ENCODE results near the gene PNLIPRP1. TPM values are rescaled to one million over a fixed set of nuclear protein-coding genes. Genes with fewer than 3 reads are reported as not detected.

Gene PNLIPRP1
- total RNA-seq, 1 experiment from 2014 or later = not detected

DNA sequence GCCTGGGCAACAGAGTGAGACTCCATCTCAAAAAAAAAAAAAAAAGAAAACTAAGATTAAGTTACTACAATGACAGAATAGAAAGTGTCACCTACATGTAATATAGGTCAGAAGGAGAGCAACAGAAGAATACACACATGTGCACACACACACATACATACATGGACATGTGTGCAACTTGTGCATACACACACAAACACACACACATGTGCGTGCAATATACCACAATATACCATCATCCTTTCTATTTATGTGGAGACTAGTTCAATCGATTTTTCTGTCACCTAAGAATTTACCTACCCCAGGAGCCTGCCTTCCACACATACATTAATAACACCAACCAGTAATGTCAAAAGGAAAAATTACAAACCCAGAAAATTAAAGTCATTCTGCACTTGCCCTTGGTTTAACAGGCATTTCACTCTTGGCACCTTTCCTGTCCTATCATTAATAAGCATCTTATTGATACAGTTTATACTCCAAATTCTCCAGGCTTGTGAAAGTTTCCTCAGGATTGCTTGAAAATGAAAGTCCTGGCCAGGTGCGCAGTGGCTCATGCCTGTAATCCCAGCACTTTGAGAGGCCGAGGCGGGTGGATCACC lies 2.5 kb downstream of the PNLIPRP1 start:
- Histone ChIP-seq H2AFZ (ENCODE audit: low read length) (no peak overlapping the region), H3K36me3 (ENCODE audit: insufficient read depth, low read length) (no peaks in the 10 kb centered on the region), H3K27me3 (ENCODE audit: low read length) (no peaks in the 10 kb centered on the region), H3K9me2 (replicated peaks; ENCODE audit: insufficient read depth, low read length) (no peaks in the 10 kb centered on the region), H3K27ac (ENCODE audit: low read length) (no peak overlapping the region), H3K4me3 (ENCODE audit: low read length) (no peak overlapping the region), H4K20me1 (ENCODE audit: insufficient read depth, low read depth, low read length) (no peaks in the 10 kb centered on the region), H3K79me2 (ENCODE audit: low read length) (no peaks in the 10 kb centered on the region), H3K4me2 (ENCODE audit: low read depth, low read length, poor library complexity, severe bottlenecking) (no peak overlapping the region), H3K9ac (ENCODE audit: low read length) (no peak overlapping the region), H3K9me3 (ENCODE audit: low read length) (no peaks in the 10 kb centered on the region), H3K4me1 (ENCODE audit: low read length) (no peaks in the 10 kb centered on the region)
- no peak for DNase-seq

DNA sequence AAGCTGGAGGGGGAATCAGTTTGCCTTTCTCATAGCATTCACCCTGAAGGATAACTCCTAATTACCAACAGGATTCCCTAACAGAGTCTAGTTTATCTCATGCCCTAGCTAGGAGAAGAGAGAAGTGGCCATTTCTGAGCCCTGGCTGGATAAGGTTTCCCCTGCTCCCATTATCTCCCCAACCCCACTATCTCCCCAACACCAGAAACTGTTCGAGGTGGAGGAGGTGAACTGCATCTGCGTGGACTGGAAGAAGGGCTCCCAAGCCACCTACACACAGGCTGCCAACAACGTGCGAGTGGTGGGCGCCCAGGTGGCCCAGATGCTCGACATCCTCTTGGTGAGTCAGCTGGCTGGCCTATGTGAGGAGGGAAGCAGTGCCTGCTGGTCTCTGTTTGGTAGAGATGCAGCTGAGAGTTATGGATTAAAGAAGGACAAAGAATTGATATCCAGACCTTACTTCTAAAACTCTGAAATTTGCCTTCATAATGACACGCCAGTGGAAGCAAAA lies 3.8 kb downstream of the PNLIPRP1 start:
- no peaks in the 10 kb centered on the region for H3K9me3 ChIP-seq (ENCODE audit: low read length)
- no peaks in the 10 kb centered on the region for H3K4me1 ChIP-seq (ENCODE audit: low read length)
- H2AFZ ChIP-seq (ENCODE audit: low read length) = no peak overlapping the region
- no peaks in the 10 kb centered on the region for H4K20me1 ChIP-seq (ENCODE audit: insufficient read depth, low read depth, low read length)
- no peaks in the 10 kb centered on the region for H3K36me3 ChIP-seq (ENCODE audit: insufficient read depth, low read length)
- H3K27me3 ChIP-seq (ENCODE audit: low read length) = no peaks in the 10 kb centered on the region
- H3K27ac ChIP-seq (ENCODE audit: low read length) = no peak overlapping the region
- no peak overlapping the region for H3K4me2 ChIP-seq (ENCODE audit: low read depth, low read length, poor library complexity, severe bottlenecking)
- H3K4me3 ChIP-seq (ENCODE audit: low read length) = no peak overlapping the region
- no peak for DNase-seq
- no peaks in the 10 kb centered on the region for H3K9me2 ChIP-seq (replicated peaks; ENCODE audit: insufficient read depth, low read length)
- no peak overlapping the region for H3K9ac ChIP-seq (ENCODE audit: low read length)
- no peaks in the 10 kb centered on the region for H3K79me2 ChIP-seq (ENCODE audit: low read length)

GRCh38 chr10:116596062-116596461 lies 5.3 kb downstream of the PNLIPRP1 start:
- Histone ChIP-seq H3K9me2 (replicated peaks; ENCODE audit: insufficient read depth, low read length) (no peaks in the 10 kb centered on the region), H3K4me1 (ENCODE audit: low read length) (no peaks in the 10 kb centered on the region), H3K79me2 (ENCODE audit: low read length) (no peaks in the 10 kb centered on the region), H3K9me3 (ENCODE audit: low read length) (no peaks in the 10 kb centered on the region), H3K27me3 (ENCODE audit: low read length) (no peaks in the 10 kb centered on the region), H2AFZ (ENCODE audit: low read length) (no peak overlapping the region), H3K36me3 (ENCODE audit: insufficient read depth, low read length) (no peaks in the 10 kb centered on the region), H3K27ac (ENCODE audit: low read length) (no peak overlapping the region), H4K20me1 (ENCODE audit: insufficient read depth, low read depth, low read length) (no peaks in the 10 kb centered on the region), H3K4me3 (ENCODE audit: low read length) (no peak overlapping the region), H3K4me2 (ENCODE audit: low read depth, low read length, poor library complexity, severe bottlenecking) (no peak overlapping the region), H3K9ac (ENCODE audit: low read length) (no peak overlapping the region)
- no peak for DNase-seq

DNA sequence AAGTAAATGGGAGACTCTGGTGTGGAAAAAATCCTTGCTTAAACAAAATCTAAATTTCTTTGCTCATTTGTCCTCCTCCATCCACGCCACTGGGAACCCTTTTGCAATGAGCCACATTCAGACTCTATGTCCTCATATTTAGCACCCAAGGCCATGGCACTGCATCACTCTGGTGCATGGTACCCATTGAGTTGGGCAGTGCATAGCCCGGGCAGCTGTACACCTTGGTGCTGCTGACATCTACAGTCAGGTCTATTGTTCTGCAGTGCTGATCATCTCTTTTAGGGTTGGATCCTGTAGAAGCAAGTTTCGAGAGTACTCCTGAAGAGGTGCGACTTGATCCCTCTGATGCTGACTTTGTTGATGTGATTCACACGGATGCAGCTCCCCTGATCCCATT lies 6.8 kb downstream of the PNLIPRP1 start:
- H2AFZ ChIP-seq (ENCODE audit: low read length) = no peak overlapping the region
- no peak overlapping the region for H3K27ac ChIP-seq (ENCODE audit: low read length)
- no peak overlapping the region for H3K4me2 ChIP-seq (ENCODE audit: low read depth, low read length, poor library complexity, severe bottlenecking)
- no peaks in the 10 kb centered on the region for H3K4me1 ChIP-seq (ENCODE audit: low read length)
- no peaks in the 10 kb centered on the region for H3K9me2 ChIP-seq (replicated peaks; ENCODE audit: insufficient read depth, low read length)
- no peak overlapping the region for H3K4me3 ChIP-seq (ENCODE audit: low read length)
- no peaks in the 10 kb centered on the region for H3K36me3 ChIP-seq (ENCODE audit: insufficient read depth, low read length)
- no peak overlapping the region for H3K9ac ChIP-seq (ENCODE audit: low read length)
- no peaks in the 10 kb centered on the region for H3K79me2 ChIP-seq (ENCODE audit: low read length)
- no peak for DNase-seq
- no peaks in the 10 kb centered on the region for H3K9me3 ChIP-seq (ENCODE audit: low read length)
- no peaks in the 10 kb centered on the region for H4K20me1 ChIP-seq (ENCODE audit: insufficient read depth, low read depth, low read length)
- H3K27me3 ChIP-seq (ENCODE audit: low read length) = no peaks in the 10 kb centered on the region

- H3K4me1 ChIP-seq (ENCODE audit: low read length) = no peaks in the 10 kb centered on the region
- no peak overlapping the region for H3K9ac ChIP-seq (ENCODE audit: low read length)
- no peaks in the 10 kb centered on the region for H3K36me3 ChIP-seq (ENCODE audit: insufficient read depth, low read length)
- DNase-seq = no peak
- H4K20me1 ChIP-seq (ENCODE audit: insufficient read depth, low read depth, low read length) = no peaks in the 10 kb centered on the region
- H3K79me2 ChIP-seq (ENCODE audit: low read length) = no peaks in the 10 kb centered on the region
- no peak overlapping the region for H2AFZ ChIP-seq (ENCODE audit: low read length)
- no peak overlapping the region for H3K4me3 ChIP-seq (ENCODE audit: low read length)
- H3K4me2 ChIP-seq (ENCODE audit: low read depth, low read length, poor library complexity, severe bottlenecking) = no peak overlapping the region
- no peaks in the 10 kb centered on the region for H3K9me3 ChIP-seq (ENCODE audit: low read length)
- H3K27me3 ChIP-seq (ENCODE audit: low read length) = no peaks in the 10 kb centered on the region
- H3K27ac ChIP-seq (ENCODE audit: low read length) = no peak overlapping the region
- H3K9me2 ChIP-seq (replicated peaks; ENCODE audit: insufficient read depth, low read length) = no peaks in the 10 kb centered on the region
Measured at GRCh38 chr10:116598329-116598728, 7.6 kb downstream of the PNLIPRP1 start.

DNA sequence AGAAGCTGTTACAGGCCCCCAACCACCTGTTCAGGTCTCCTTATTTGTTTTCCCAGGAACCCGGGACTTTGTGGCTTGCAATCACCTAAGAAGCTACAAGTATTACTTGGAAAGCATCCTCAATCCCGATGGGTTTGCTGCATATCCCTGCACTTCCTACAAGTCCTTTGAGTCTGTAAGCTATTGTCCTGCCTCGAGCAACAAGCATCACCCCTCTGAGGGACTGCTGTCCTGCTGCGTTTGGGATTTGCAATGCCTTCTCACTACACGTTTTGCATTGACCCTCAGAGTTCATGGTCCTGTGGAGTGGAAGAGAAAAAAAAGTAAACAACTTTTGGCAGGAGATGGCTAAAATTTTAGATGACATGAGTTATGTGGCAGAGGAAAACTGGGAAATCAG lies 9.2 kb downstream of the PNLIPRP1 start:
- Histone ChIP-seq H3K27me3 (ENCODE audit: low read length) (no peaks in the 10 kb centered on the region), H3K9ac (ENCODE audit: low read length) (no peak overlapping the region), H4K20me1 (ENCODE audit: insufficient read depth, low read depth, low read length) (no peaks in the 10 kb centered on the region), H3K36me3 (ENCODE audit: insufficient read depth, low read length) (no peaks in the 10 kb centered on the region), H3K79me2 (ENCODE audit: low read length) (no peaks in the 10 kb centered on the region), H3K4me1 (ENCODE audit: low read length) (no peaks in the 10 kb centered on the region), H3K9me2 (replicated peaks; ENCODE audit: insufficient read depth, low read length) (no peaks in the 10 kb centered on the region), H3K4me2 (ENCODE audit: low read depth, low read length, poor library complexity, severe bottlenecking) (no peak overlapping the region), H3K27ac (ENCODE audit: low read length) (no peak overlapping the region), H3K4me3 (ENCODE audit: low read length) (no peak overlapping the region), H3K9me3 (ENCODE audit: low read length) (no peaks in the 10 kb centered on the region), H2AFZ (ENCODE audit: low read length) (no peak overlapping the region)
- DNase-seq = no peak

DNA sequence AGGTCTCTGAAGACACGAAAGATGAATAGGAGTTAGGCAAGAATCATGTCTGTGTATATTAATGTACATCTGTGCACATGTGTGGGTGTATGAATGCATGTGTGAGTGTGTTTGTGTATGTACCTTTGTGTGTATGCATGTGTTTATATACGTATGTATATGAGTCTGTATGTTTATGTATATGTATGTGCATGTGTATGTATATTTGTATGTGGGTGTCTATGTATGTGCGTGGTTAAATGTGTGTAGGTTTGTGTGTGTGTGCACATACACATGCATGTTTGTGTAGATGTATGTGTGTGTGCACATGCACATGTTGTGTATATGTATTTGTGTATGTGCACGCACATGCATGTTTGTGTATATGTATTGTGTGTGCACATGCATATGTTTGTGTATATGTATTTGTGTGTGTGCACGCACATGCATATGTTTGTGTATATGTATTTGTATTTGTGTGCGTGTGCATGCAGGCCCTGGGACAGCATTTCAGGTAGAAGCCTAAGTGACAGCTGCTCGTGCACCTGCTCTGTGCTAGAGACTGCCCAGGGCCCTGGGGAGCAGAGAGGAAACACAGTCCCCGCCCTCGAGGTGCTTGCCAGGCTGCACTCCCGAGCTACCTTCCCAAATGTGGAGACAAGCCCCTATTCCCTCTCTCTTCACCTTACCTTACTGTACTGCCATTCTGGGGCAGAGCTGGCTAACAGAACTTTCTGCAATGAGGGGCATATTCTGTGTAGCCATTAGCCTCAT lies 12.1 kb downstream of the PNLIPRP1 start:
- Histone ChIP-seq H3K36me3 (ENCODE audit: insufficient read depth, low read length) (no peaks in the 10 kb centered on the region), H3K4me3 (ENCODE audit: low read length) (no peak overlapping the region), H4K20me1 (ENCODE audit: insufficient read depth, low read depth, low read length) (no peaks in the 10 kb centered on the region), H3K9me3 (ENCODE audit: low read length) (no peaks in the 10 kb centered on the region), H3K27me3 (ENCODE audit: low read length) (no peaks in the 10 kb centered on the region), H3K27ac (ENCODE audit: low read length) (no peak overlapping the region), H3K4me2 (ENCODE audit: low read depth, low read length, poor library complexity, severe bottlenecking) (no peak overlapping the region), H3K9ac (ENCODE audit: low read length) (no peak overlapping the region), H3K9me2 (replicated peaks; ENCODE audit: insufficient read depth, low read length) (no peaks in the 10 kb centered on the region), H3K79me2 (ENCODE audit: low read length) (no peaks in the 10 kb centered on the region), H3K4me1 (ENCODE audit: low read length) (no peaks in the 10 kb centered on the region), H2AFZ (ENCODE audit: low read length) (no peak overlapping the region)
- DNase-seq = no peak

DNA sequence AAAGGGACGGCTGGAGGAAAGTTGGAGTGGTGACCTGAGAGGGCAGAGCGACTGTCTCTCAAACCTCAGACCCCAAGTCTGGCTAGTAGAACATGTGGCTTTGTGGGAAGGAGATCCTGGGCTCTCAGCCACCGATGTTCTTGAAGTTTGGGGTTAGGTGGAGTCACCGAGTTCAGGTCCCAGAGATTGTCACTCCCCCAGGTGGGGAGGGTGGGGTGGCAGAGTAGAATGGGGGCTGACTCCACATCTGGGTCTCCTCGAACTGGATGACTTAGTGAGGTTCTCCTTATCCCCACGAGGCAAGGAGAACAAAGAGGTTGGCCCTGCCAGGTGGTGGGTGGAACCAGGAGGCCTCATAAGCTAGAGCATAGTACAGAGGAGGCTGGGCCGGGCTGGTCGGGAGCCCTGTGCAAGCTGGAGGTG lies 15.3 kb downstream of the PNLIPRP1 start:
- H3K9me3 ChIP-seq (ENCODE audit: low read length) = no peaks in the 10 kb centered on the region

More for the DNA sequence above, 15.3 kb downstream of the PNLIPRP1 start:
- Histone ChIP-seq H4K20me1 (ENCODE audit: insufficient read depth, low read depth, low read length) (no peaks in the 10 kb centered on the region), H3K36me3 (ENCODE audit: insufficient read depth, low read length) (no peaks in the 10 kb centered on the region), H3K4me1 (ENCODE audit: low read length) (no peaks in the 10 kb centered on the region), H3K4me3 (ENCODE audit: low read length) (no peak overlapping the region), H3K27ac (ENCODE audit: low read length) (no peak overlapping the region), H2AFZ (ENCODE audit: low read length) (no peak overlapping the region), H3K27me3 (ENCODE audit: low read length) (no peaks in the 10 kb centered on the region), H3K9me2 (replicated peaks; ENCODE audit: insufficient read depth, low read length) (no peaks in the 10 kb centered on the region), H3K9ac (ENCODE audit: low read length) (no peak overlapping the region), H3K79me2 (ENCODE audit: low read length) (no peaks in the 10 kb centered on the region), H3K4me2 (ENCODE audit: low read depth, low read length, poor library complexity, severe bottlenecking) (no peak overlapping the region)
- no peak for DNase-seq
